ENCODE data around the gene FGF19.

DNA sequence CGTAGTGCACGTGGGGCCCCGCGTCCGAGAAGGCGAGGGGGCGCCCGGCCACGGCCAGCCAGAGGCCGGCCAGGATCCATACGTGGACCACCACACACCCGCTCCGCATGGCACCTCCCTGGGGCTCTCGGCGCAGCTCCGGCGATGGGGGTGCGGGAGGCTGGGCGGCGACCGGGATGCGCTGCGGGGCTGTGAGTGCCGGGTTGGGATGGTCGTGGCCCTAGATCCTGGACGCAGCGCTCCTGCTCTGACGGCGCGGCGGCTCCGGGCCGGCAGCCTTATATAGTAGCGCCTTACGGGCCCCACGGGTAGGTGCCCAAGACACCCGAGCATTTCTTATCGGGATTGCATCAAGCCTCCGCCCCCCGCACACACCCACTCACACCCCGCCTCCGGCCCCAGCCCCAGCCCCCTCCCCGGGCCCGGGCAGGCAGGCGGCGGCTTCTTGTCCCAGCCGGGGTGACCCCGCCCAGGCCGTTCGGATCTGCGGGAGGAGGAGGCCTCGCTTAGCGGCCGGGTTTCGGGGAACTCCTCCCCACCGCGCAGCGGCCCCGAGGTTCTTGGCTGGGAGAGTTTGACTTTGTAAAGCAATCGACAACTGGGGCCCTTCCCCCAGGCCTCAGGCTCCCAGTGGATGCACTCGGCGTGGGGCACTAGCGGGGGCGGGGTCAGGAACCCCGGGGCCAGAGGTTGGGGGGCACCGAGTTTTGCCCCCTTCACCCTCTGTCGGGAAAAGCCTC, at the start of gene FGF19:
- TF ChIP-seq CEBPB (IDR thresholded peaks at IDR 0.05) (no peak), EGR1 (IDR thresholded peaks at IDR 0.05) (no peak), YY1 (IDR thresholded peaks at IDR 0.05; ENCODE audit: low read depth) (no peak), EP300 (IDR thresholded peaks at IDR 0.05; ENCODE audit: borderline replicate concordance) (no peak; the same call in 1 of the 2 replicates)
- TF ChIP-seq, protein P1, sequence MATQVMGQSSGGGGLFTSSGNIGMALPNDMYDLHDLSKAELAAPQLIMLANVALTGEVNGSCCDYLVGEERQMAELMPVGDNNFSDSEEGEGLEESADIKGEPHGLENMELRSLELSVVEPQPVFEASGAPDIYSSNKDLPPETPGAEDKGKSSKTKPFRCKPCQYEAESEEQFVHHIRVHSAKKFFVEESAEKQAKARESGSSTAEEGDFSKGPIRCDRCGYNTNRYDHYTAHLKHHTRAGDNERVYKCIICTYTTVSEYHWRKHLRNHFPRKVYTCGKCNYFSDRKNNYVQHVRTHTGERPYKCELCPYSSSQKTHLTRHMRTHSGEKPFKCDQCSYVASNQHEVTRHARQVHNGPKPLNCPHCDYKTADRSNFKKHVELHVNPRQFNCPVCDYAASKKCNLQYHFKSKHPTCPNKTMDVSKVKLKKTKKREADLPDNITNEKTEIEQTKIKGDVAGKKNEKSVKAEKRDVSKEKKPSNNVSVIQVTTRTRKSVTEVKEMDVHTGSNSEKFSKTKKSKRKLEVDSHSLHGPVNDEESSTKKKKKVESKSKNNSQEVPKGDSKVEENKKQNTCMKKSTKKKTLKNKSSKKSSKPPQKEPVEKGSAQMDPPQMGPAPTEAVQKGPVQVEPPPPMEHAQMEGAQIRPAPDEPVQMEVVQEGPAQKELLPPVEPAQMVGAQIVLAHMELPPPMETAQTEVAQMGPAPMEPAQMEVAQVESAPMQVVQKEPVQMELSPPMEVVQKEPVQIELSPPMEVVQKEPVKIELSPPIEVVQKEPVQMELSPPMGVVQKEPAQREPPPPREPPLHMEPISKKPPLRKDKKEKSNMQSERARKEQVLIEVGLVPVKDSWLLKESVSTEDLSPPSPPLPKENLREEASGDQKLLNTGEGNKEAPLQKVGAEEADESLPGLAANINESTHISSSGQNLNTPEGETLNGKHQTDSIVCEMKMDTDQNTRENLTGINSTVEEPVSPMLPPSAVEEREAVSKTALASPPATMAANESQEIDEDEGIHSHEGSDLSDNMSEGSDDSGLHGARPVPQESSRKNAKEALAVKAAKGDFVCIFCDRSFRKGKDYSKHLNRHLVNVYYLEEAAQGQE (IDR thresholded peaks at IDR 0.05; ENCODE audit: low read depth) = no peak

Data from Ishikawa (cell line).